Right lobe of liver (tissue), 4 donors: ENCODE measurements around the gene PCYOX1L.
A peak's percentile ranks its signal among the peaks of the same experiment; 100 is the strongest.

ENCODE experiments used
- POLR2A ChIP-seq: fragments of 450-650 bp; IDR thresholded peaks from one replicate; pipeline ENCODE4 v1.6.1; 2017; ENCODE audit warnings: antibody characterized with exemption, mild to moderate bottlenecking
- TF ChIP-seq, protein P1 (sequence below), 4 donors: fragments of 200-600 bp in 3 of 4; fragments of 450-650 bp in 1 of 4; IDR thresholded peaks; one replicate each; pipeline versions ENCODE4 v1.5.1 to v1.8.0; 2016 to 2022; ENCODE audit warnings: antibody characterized with exemption in 4 of 4, mild to moderate bottlenecking in 2 of 4
- donor health status: DM: no; HTN: no; CAD: no.
- donor health status: DM: no; HTN: no; CAD: no.
- donor health status: DM: no; HTN: yes; CAD: no.

DNA sequence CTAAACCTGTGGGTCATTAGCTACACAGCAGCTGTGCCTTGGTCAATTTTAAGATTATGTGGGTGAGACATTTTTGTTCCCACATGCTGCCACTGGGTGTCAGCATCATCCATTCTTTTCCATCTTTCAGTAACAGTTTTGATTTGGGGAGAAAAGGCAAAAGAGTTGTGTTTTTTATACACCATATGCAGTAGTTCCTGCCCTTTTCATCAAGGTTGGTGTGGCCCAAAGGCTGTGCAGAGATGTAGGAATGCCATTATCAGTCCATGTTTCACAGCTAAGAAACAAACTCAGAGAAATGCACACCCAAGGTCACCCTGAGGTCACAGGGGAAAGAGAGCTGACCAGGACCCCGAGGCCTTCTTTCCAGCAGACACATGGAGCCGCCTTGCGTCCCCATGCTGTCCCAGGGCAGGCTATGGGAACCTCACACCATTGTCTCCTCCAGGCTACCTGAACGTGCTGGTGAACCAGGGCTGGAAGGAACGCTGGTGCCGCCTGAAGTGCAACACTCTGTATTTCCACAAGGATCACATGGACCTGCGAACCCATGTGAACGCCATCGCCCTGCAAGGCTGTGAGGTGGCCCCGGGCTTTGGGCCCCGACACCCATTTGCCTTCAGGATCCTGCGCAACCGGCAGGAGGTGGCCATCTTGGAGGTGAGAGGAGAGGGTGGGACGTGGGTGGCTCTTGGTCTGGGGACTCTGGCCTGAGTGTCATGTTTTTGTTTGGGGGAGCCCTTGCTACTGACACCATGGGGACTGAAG is 40.4 kb upstream of the PCYOX1L start:
- TF ChIP-seq, protein P1, sequence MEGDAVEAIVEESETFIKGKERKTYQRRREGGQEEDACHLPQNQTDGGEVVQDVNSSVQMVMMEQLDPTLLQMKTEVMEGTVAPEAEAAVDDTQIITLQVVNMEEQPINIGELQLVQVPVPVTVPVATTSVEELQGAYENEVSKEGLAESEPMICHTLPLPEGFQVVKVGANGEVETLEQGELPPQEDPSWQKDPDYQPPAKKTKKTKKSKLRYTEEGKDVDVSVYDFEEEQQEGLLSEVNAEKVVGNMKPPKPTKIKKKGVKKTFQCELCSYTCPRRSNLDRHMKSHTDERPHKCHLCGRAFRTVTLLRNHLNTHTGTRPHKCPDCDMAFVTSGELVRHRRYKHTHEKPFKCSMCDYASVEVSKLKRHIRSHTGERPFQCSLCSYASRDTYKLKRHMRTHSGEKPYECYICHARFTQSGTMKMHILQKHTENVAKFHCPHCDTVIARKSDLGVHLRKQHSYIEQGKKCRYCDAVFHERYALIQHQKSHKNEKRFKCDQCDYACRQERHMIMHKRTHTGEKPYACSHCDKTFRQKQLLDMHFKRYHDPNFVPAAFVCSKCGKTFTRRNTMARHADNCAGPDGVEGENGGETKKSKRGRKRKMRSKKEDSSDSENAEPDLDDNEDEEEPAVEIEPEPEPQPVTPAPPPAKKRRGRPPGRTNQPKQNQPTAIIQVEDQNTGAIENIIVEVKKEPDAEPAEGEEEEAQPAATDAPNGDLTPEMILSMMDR (IDR thresholded peaks at IDR 0.05) = peak; percentile 57 to 90 (median 70)
- no peak for TF ChIP-seq POLR2A
